B cell (primary cell): Measurements from ENCODE around the gene ARMC5. TPM values are rescaled to one million over a fixed set of nuclear protein-coding genes. Genes with fewer than 3 reads are reported as not detected.

Source experiments
- ATAC-seq: fragments of 200-7000 bp; cut with Tn5 transposase; one replicate; pipeline ENCODE4 v1.10.0; 2021; ENCODE audit warnings: low read depth, mild to moderate bottlenecking, moderate number of reproducible peaks, moderate library complexity
- CTCF ChIA-PET: fragments of 350-600 bp; sonication (Branson Sonifier 250); formaldehyde crosslinking; loops from one replicate; lab custom pipeline; 2021; ENCODE audit warnings: antibody characterized with exemption, inconsistent platforms; lab: Charles Lee
- POLR2A ChIA-PET: fragments of 350-600 bp; sonication (Branson Sonifier 250); formaldehyde crosslinking; loops from one replicate; lab custom pipeline; 2021; ENCODE audit warnings: antibody characterized with exemption; lab: Charles Lee
- DNase-seq: peaks from one replicate; pipeline ENCODE4 v3.0.0; 2013
- H2AFZ ChIP-seq: 2 replicates; pipeline ENCODE4 v1.6.1; 2012; ENCODE audit warnings: mild to moderate bottlenecking, low read depth, low read length; ENCODE audit not compliant: insufficient read depth, poor library complexity, severe bottlenecking
- H3K27ac ChIP-seq, 2 donors: 1 replicate in 1 of 2; 2 replicates in 1 of 2; pipeline ENCODE4 v1.5.1; 2012 to 2013; ENCODE audit warnings: low read length in 2 of 2, mild to moderate bottlenecking in 2 of 2, moderate library complexity in 1 of 2
- H3K27me3 ChIP-seq, 4 experiments: fragments of 200-600 bp in 1 of 4; sonication (generic) in 1 of 4; replicated peaks in 1 of 4; 1 replicate in 2 of 4; 2 replicates in 2 of 4; pipeline versions ENCODE4 v1.6.1 to v1.7.0; 2013 to 2016; ENCODE audit warnings: low read length in 3 of 4, mild to moderate bottlenecking in 2 of 4, mixed read lengths in 1 of 4, moderate library complexity in 1 of 4; ENCODE audit not compliant: insufficient read depth in 4 of 4, control insufficient read depth in 3 of 4; ENCODE audit errors: control extremely low read depth in 1 of 4
- H3K36me3 ChIP-seq, 2 experiments: replicated peaks in 1 of 2; 1 replicate in 1 of 2; 2 replicates in 1 of 2; pipeline versions ENCODE4 v1.6.1 to v1.7.1; 2013; ENCODE audit warnings: low read length in 1 of 2; ENCODE audit not compliant: insufficient read depth in 2 of 2, control insufficient read depth in 1 of 2; ENCODE audit errors: control extremely low read depth in 1 of 2, extremely low read depth in 1 of 2
- H3K4me1 ChIP-seq, 2 donors: fragments of 200-600 bp in 1 of 2; sonication (generic) in 1 of 2; 1 replicate in 1 of 2; 2 replicates in 1 of 2; pipeline versions ENCODE4 v1.5.1 to v1.6.1; 2013 to 2017; ENCODE audit warnings: low read length in 2 of 2; ENCODE audit not compliant: control insufficient read depth in 2 of 2, insufficient read depth in 2 of 2
- H3K4me2 ChIP-seq: replicated peaks from 2 replicates; pipeline ENCODE3; 2012; ENCODE audit warnings: mild to moderate bottlenecking, low read depth, low read length; ENCODE audit not compliant: poor library complexity, severe bottlenecking
- H3K4me3 ChIP-seq, 5 experiments: fragments of 200-600 bp in 1 of 5; sonication (generic) in 1 of 5; 1 replicate in 3 of 5; 2 replicates in 2 of 5; pipeline versions ENCODE4 v1.5.1 to v1.7.0; 2011 to 2016; ENCODE audit warnings: low read length in 4 of 5, mild to moderate bottlenecking in 4 of 5, low read depth in 2 of 5, control low read depth in 1 of 5, moderate library complexity in 1 of 5; ENCODE audit not compliant: insufficient read depth in 1 of 5; ENCODE audit errors: control extremely low read depth in 1 of 5, extremely low read depth in 1 of 5
- H3K79me2 ChIP-seq: fragments of 200-600 bp; sonication (generic); one replicate; pipeline ENCODE4 v1.6.0; 2016; ENCODE audit warnings: low read length; ENCODE audit not compliant: control insufficient read depth, insufficient read depth
- H3K9ac ChIP-seq: fragments of 200-600 bp; sonication (generic); 2 replicates; pipeline ENCODE4 v1.6.1; 2017; ENCODE audit warnings: mild to moderate bottlenecking, low read length, moderate library complexity
- H3K9me3 ChIP-seq, 3 donors: one replicate each; pipeline versions ENCODE4 v1.6.1 to v1.7.1; 2013; ENCODE audit warnings: low read length in 2 of 3; ENCODE audit not compliant: control insufficient read depth in 2 of 3, insufficient read depth in 1 of 3; ENCODE audit errors: control extremely low read depth in 1 of 3
- H4K20me1 ChIP-seq: 2 replicates; pipeline ENCODE4 v1.6.0; 2012; ENCODE audit warnings: mild to moderate bottlenecking, low read length; ENCODE audit not compliant: insufficient read depth, control insufficient read depth, poor library complexity, severe bottlenecking
- H3K27ac Mint-ChIP-seq: one replicate; pipeline ENCODE4 v1.8.0; 2021; ENCODE audit warnings: mixed read lengths
- H3K27me3 Mint-ChIP-seq: one replicate; pipeline ENCODE4 v1.8.0; 2021; ENCODE audit warnings: mixed read lengths
- H3K4me1 Mint-ChIP-seq: one replicate; pipeline ENCODE4 v1.8.0; 2021; ENCODE audit warnings: mixed read lengths
- H3K4me3 Mint-ChIP-seq: one replicate; pipeline ENCODE4 v1.8.0; 2021; ENCODE audit warnings: mixed read lengths
- H3K9me3 Mint-ChIP-seq: one replicate; pipeline ENCODE4 v1.8.0; 2022; ENCODE audit warnings: mixed read lengths; ENCODE audit not compliant: insufficient read depth
- EZH2 ChIP-seq: IDR thresholded peaks from 2 replicates; pipeline ENCODE4 v1.6.1; 2012; ENCODE audit warnings: borderline replicate concordance, low read depth, mild to moderate bottlenecking, moderate library complexity, low read length; ENCODE audit not compliant: insufficient read depth, poor library complexity, severe bottlenecking
- WGBS: methylation state at CpG from one replicate; pipeline ENCODE4 v1.1.5; 2013; ENCODE audit warnings: missing lambda C conversion rate; ENCODE audit not compliant: insufficient coverage; 5-methylcytosine and 5-hydroxymethylcytosine counted together
- intact Hi-C: fragments of 100-400 bp; cut with micrococcal nuclease; formaldehyde crosslinking; loops from one replicate; pipeline ENCODE4 v1.10.0; 2022
- polyA plus RNA-seq: library from polyadenylated mRNA; depleted of rRNA; stranded (reverse); fragments of >200 nt; gene quantifications from 2 replicates; pipeline ENCODE4 v1.2.3, GENCODE V29; 2012
- total RNA-seq, 2 donors: library from RNA; stranded (reverse); fragments of 120-200 nt in 1 of 2; gene quantifications; 1 replicate in 1 of 2; 2 replicates in 1 of 2; pipeline versions ENCODE4 v1.2.3 to v1.2.4, GENCODE V29; 2013 to 2022
- TF ChIP-seq, protein P1 (sequence below): fragments of 200-600 bp; IDR thresholded peaks from one replicate; pipeline ENCODE4 v1.8.0; 2022; ENCODE audit warnings: antibody characterized with exemption, mild to moderate bottlenecking

The ARMC5 gene
- total and polyA plus RNA-seq, 2 donors (not counting 1 experiment from before 2014, with no cell fraction given), result 11.7 to 15.4 TPM

DNA sequence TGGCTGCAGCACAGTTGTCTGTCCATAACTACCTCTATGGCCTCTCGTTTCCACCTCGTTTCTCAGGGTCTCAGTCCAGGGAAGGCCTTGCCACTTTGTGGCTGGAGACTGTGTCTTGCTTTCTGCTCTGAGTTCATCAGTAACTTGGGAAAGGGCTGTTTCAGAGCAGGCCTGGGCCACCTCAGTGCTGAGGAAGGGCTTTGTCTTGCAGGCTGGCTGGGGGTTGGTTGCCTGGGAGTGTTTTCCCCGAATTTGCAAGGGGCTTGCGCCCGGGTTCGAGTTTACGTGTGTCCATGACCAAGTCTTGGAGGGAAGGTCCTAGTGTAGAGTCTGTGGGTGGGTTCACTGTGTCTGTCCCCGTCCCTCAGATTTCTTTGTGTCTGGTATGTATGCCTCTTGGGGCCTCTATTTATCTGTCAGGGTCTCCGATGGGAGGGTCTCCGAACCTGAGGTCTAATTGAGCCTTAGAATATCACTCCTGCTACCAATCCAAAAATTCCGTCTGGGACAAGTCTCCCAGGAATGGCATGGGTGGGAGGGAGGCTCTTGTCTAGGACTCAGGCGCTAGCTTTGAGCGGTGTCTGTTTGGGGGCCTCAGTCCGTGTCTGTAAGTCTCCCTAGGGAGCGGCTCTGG lies 12.1 kb downstream of the ARMC5 start:
- Histone ChIP-seq H3K79me2 (no peaks in the 10 kb centered on the region), H2AFZ (peak overlapping the region; percentile 51), H3K27ac (no peak overlapping the region), H3K4me2 (peak overlapping the region; percentile 89), H4K20me1 (no peaks in the 10 kb centered on the region), H3K9ac (peak overlapping the region; percentile 52), H3K4me1 (peaks cover 32% of the 10 kb centered on the region in 2 donors), H3K27me3 (peaks cover 0 to 21% (median 11%) of the 10 kb centered on the region in 4 experiments), H3K9me3 (peaks cover 0 to 12% (median 0%) of the 10 kb centered on the region in 3 donors), H3K36me3 (peaks cover 0 to 2% of the 10 kb centered on the region in 2 experiments), H3K4me3 (peak overlapping the region in 4 of 5 experiments; percentile 28 to 43 (median 34))
- intact Hi-C loops, result no loop called here
- Mint-ChIP-seq H3K27ac (no peak overlapping the region), H3K27me3 (peaks cover 3% of the 10 kb centered on the region), H3K9me3 (no peaks in the 10 kb centered on the region), H3K4me1 (peaks cover 52% of the 10 kb centered on the region), H3K4me3 (peak overlapping the region; percentile 61)
- DNase-seq (no peak), ATAC-seq (no peak)
- no peak for TF ChIP-seq EZH2
- TF ChIP-seq, protein P1, sequence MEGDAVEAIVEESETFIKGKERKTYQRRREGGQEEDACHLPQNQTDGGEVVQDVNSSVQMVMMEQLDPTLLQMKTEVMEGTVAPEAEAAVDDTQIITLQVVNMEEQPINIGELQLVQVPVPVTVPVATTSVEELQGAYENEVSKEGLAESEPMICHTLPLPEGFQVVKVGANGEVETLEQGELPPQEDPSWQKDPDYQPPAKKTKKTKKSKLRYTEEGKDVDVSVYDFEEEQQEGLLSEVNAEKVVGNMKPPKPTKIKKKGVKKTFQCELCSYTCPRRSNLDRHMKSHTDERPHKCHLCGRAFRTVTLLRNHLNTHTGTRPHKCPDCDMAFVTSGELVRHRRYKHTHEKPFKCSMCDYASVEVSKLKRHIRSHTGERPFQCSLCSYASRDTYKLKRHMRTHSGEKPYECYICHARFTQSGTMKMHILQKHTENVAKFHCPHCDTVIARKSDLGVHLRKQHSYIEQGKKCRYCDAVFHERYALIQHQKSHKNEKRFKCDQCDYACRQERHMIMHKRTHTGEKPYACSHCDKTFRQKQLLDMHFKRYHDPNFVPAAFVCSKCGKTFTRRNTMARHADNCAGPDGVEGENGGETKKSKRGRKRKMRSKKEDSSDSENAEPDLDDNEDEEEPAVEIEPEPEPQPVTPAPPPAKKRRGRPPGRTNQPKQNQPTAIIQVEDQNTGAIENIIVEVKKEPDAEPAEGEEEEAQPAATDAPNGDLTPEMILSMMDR, result no peak
- WGBS, result 55% methylated on average over 12 of the region's 15 CpGs
- CTCF ChIA-PET, result interaction anchor here (1.2 to 1.9 kb wide), 2 partner anchors 11 kb away, joined by 5 to 6 read pairs; no protein-coding TSS in a partner anchor
- POLR2A ChIA-PET, result interaction anchor here (1.0 kb wide), 1 partner anchor 12 kb away, joined by 5 read pairs; the partner anchor contains the start of gene ARMC5
